Measurements from ENCODE around the gene CYP11A1. TPM values are rescaled to one million over a fixed set of nuclear protein-coding genes. Genes with fewer than 3 reads are reported as not detected.

CYP11A1 gene
- polyA plus RNA-seq, 2 of the 4 experiments (the other 2 are of a cell fraction): 0.06 TPM; not detected in 1

DNA sequence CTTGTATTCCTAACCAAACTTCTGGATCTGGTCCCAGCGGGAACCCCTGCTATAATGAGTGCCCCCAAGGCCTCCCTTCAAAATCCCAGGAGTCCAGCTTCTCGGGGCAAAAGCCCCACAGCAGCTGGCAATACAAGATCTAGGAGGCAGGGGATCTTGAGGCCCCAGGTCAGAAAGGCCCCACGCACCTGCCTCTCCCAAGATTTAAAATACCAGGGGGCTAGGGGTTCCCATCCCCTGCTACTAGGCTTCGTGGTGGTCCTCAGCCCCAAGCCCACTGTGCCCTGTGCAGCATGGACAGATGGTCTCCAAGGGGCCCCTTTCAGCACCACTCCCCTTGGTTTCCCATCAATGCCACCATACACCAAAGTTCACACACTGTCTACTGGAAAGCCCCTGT is 15.8 kb upstream of the CYP11A1 start:
- no peak overlapping the region for H3K4me2 ChIP-seq
- POLR2A ChIA-PET: no interaction called here

DNA sequence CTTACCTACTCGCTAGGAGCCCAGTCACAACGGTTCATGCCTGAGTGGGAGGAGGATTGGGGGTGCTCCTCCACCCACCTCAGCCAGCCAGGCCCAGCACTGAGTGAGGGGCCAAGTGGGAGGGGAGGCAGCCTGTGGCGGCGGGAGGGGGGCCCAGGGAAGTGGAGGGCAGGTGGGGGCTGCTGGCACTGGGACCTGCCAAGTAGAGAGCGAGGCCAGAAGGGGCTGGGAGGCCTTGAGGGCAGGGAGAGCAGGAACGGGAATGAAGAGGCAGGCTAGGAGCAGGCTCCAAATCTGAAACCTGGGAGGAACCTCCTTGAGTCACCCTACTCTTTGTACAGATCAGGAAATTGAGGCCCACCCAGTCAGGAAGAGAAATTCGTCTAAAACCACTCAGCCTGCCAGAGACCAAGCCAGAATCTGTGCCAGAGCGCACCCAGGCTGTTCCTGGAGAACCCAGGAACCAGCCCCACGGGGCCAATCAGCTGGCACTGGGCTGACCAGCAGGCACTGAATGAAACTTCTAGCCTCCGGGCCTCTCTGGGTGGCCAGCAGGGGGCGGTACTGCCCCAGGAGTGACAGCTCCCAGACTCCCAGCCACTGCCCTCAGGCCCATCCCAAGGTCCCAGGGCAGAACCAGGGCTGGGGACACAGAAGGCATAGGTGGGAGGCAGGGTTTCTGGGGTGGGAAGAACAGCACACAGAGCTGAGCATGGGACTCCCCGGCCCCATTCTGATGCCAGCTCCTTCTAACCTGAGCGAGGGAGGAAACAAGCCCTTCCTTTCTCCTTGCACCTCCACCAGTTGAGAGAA is 14.8 kb upstream of the CYP11A1 start:
- no peak overlapping the region for H3K4me2 ChIP-seq
- DNase-seq (ENCODE audit: low read depth in 1 of 2, low spot score in 1 of 2) (peak; percentile 62 to 87), FAIRE-seq (no peak), ATAC-seq (peak; percentile 86 to 96)
- ChIA-PET POLR2A (no interaction called here), CTCF (interaction anchor here (0.6 to 23.0 kb wide), 22 partner anchors 9 to 387 kb away, joined by 3 to 681 read pairs (median 6); partner anchors contain the start of genes SEMA7A and UBL7)
- TF ChIP-seq SMC3 (IDR thresholded peaks at IDR 0.05): peak; percentile 84
- TF ChIP-seq TP53 (CRISPR knock-in tag; IDR thresholded peaks at IDR 0.05): no peak
- TF ChIP-seq TFCP2L1 (CRISPR knock-in tag; IDR thresholded peaks at IDR 0.05): no peak
- no peak for TF ChIP-seq SREBF2 (IDR thresholded peaks at IDR 0.05)
- no peak for TF ChIP-seq KDM5A (IDR thresholded peaks at IDR 0.05)
- TF ChIP-seq RAD21 (conservative IDR thresholded peaks at IDR 0.05 in 1 of 2, IDR thresholded peaks at IDR 0.05 in 1 of 2): peak; percentile 89 to 91
- no peak for TF ChIP-seq RNF2 (IDR thresholded peaks at IDR 0.05; ENCODE audit: borderline replicate concordance, low read depth)
- no peak for TF ChIP-seq POLR2AphosphoS2 (conservative IDR thresholded peaks at IDR 0.05; ENCODE audit: low read length)
- TF ChIP-seq, protein P1, sequence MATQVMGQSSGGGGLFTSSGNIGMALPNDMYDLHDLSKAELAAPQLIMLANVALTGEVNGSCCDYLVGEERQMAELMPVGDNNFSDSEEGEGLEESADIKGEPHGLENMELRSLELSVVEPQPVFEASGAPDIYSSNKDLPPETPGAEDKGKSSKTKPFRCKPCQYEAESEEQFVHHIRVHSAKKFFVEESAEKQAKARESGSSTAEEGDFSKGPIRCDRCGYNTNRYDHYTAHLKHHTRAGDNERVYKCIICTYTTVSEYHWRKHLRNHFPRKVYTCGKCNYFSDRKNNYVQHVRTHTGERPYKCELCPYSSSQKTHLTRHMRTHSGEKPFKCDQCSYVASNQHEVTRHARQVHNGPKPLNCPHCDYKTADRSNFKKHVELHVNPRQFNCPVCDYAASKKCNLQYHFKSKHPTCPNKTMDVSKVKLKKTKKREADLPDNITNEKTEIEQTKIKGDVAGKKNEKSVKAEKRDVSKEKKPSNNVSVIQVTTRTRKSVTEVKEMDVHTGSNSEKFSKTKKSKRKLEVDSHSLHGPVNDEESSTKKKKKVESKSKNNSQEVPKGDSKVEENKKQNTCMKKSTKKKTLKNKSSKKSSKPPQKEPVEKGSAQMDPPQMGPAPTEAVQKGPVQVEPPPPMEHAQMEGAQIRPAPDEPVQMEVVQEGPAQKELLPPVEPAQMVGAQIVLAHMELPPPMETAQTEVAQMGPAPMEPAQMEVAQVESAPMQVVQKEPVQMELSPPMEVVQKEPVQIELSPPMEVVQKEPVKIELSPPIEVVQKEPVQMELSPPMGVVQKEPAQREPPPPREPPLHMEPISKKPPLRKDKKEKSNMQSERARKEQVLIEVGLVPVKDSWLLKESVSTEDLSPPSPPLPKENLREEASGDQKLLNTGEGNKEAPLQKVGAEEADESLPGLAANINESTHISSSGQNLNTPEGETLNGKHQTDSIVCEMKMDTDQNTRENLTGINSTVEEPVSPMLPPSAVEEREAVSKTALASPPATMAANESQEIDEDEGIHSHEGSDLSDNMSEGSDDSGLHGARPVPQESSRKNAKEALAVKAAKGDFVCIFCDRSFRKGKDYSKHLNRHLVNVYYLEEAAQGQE (IDR thresholded peaks at IDR 0.05): no peak
- TF ChIP-seq JUNB (IDR thresholded peaks at IDR 0.05): no peak
- TF ChIP-seq, protein P2, sequence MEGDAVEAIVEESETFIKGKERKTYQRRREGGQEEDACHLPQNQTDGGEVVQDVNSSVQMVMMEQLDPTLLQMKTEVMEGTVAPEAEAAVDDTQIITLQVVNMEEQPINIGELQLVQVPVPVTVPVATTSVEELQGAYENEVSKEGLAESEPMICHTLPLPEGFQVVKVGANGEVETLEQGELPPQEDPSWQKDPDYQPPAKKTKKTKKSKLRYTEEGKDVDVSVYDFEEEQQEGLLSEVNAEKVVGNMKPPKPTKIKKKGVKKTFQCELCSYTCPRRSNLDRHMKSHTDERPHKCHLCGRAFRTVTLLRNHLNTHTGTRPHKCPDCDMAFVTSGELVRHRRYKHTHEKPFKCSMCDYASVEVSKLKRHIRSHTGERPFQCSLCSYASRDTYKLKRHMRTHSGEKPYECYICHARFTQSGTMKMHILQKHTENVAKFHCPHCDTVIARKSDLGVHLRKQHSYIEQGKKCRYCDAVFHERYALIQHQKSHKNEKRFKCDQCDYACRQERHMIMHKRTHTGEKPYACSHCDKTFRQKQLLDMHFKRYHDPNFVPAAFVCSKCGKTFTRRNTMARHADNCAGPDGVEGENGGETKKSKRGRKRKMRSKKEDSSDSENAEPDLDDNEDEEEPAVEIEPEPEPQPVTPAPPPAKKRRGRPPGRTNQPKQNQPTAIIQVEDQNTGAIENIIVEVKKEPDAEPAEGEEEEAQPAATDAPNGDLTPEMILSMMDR (IDR thresholded peaks at IDR 0.05): peak; percentile 78
- peaks cover 9% of the 10 kb centered on the region for H3K4me1 ChIP-seq
- WGBS (ENCODE audit: missing lambda C conversion rate): 81% methylated on average over 8 of the region's 13 CpGs
- H3K27ac ChIP-seq: no peak overlapping the region
- no peak overlapping the region for H3K4me3 ChIP-seq
- H3K9me3 ChIP-seq: no peaks in the 10 kb centered on the region

More for the DNA sequence above, 15.8 kb upstream of the CYP11A1 start:
- ATAC-seq (no peak), DNase-seq (ENCODE audit: low read depth in 1 of 2, low spot score in 1 of 2) (no peak), FAIRE-seq (no peak)
- CTCF ChIA-PET: interaction anchor here (1.1 to 23.0 kb wide), 11 partner anchors 8 to 248 kb away, joined by 3 to 681 read pairs (median 7); partner anchors contain the start of gene SEMA7A
- Histone ChIP-seq H3K4me3 (no peak overlapping the region), H3K4me1 (peaks cover 13% of the 10 kb centered on the region), H3K9me3 (no peaks in the 10 kb centered on the region), H3K27ac (peak overlapping the region in 1 of 2 experiments; percentile 14; a peak in 1 of 6 replicates)
- 85% methylated on average over 3 of the region's 4 CpGs for WGBS (ENCODE audit: missing lambda C conversion rate)
- no peak for TF ChIP-seq HEYL (CRISPR knock-in tag; IDR thresholded peaks at IDR 0.05)
- TF ChIP-seq HOXB5 (CRISPR knock-in tag; IDR thresholded peaks at IDR 0.05): no peak
- no peak for TF ChIP-seq SMC3 (IDR thresholded peaks at IDR 0.05)
- TF ChIP-seq KDM5A (IDR thresholded peaks at IDR 0.05): no peak
- TF ChIP-seq EP300 (IDR thresholded peaks at IDR 0.05): no peak
- TF ChIP-seq TFCP2L1 (CRISPR knock-in tag; IDR thresholded peaks at IDR 0.05): no peak

DNA sequence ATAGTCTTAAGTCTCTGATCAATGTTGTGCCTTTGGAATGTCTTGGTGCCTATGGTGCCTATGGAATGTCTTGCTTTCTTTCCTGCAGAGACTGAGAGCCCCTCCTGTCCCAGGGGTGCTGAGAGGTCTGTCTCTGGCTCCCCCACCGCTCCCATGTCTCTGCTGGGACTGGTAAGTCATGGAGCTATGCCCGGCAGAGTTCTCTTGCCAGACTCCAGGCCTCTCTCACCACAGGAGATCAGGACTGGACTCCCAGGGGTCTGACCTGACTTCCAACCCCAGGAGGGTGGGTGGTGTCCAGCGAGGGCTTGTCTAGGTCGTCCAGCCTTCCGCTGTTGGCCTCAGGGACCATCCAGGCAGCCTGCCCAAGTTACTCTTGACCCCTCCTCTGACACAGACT is 14.0 kb upstream of the CYP11A1 start:
- ChIA-PET POLR2A (no interaction called here), CTCF (interaction anchor here (1.2 to 23.0 kb wide), 9 partner anchors 10 to 164 kb away, joined by 3 to 681 read pairs (median 7); partner anchors contain the start of genes SEMA7A and UBL7)
- Histone ChIP-seq H3K4me1 (peaks cover 9% of the 10 kb centered on the region), H3K9me3 (no peaks in the 10 kb centered on the region), H3K4me3 (no peak overlapping the region), H3K27ac (no peak overlapping the region), H3K4me2 (no peak overlapping the region)
- no peak for TF ChIP-seq HEYL (CRISPR knock-in tag; IDR thresholded peaks at IDR 0.05)
- no peak for TF ChIP-seq CHD2 (IDR thresholded peaks at IDR 0.05; ENCODE audit: low read length, partially characterized antibody)
- no peak for TF ChIP-seq JUNB (IDR thresholded peaks at IDR 0.05)
- no peak for TF ChIP-seq RNF2 (IDR thresholded peaks at IDR 0.05; ENCODE audit: borderline replicate concordance, low read depth)
- TF ChIP-seq EHF (CRISPR knock-in tag; IDR thresholded peaks at IDR 0.05): no peak
- TF ChIP-seq NR3C1 (IDR thresholded peaks at IDR 0.05): no peak
- no peak for TF ChIP-seq KDM5A (IDR thresholded peaks at IDR 0.05)
- no peak for TF ChIP-seq FOSL2 (IDR thresholded peaks at IDR 0.05)
- TF ChIP-seq FOSL2 (CRISPR knock-in tag; IDR thresholded peaks at IDR 0.05): no peak
- no peak for TF ChIP-seq HOXB13 (CRISPR knock-in tag; IDR thresholded peaks at IDR 0.05; ENCODE audit: low read depth)
- TF ChIP-seq ZFP36 (IDR thresholded peaks at IDR 0.05; ENCODE audit: borderline replicate concordance, partially characterized antibody): no peak
- TF ChIP-seq, protein P3, sequence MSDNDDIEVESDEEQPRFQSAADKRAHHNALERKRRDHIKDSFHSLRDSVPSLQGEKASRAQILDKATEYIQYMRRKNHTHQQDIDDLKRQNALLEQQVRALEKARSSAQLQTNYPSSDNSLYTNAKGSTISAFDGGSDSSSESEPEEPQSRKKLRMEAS (IDR thresholded peaks at IDR 0.05): no peak
- TF ChIP-seq, protein P4, sequence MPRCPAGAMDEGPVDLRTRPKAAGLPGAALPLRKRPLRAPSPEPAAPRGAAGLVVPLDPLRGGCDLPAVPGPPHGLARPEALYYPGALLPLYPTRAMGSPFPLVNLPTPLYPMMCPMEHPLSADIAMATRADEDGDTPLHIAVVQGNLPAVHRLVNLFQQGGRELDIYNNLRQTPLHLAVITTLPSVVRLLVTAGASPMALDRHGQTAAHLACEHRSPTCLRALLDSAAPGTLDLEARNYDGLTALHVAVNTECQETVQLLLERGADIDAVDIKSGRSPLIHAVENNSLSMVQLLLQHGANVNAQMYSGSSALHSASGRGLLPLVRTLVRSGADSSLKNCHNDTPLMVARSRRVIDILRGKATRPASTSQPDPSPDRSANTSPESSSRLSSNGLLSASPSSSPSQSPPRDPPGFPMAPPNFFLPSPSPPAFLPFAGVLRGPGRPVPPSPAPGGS (IDR thresholded peaks at IDR 0.05): no peak
- ATAC-seq: no peak
- WGBS (ENCODE audit: missing lambda C conversion rate): 90% methylated on average over 3 of the region's 5 CpGs
- FAIRE-seq: no peak
- no peak for DNase-seq (ENCODE audit: low read depth in 1 of 2, low spot score in 1 of 2)
